GM12891 (cell line): ENCODE measurements around the gene ZNF598.

Source experiments
- PAX5 ChIP-seq: IDR thresholded peaks from 2 replicates; pipeline ENCODE4 v1.6.1; 2011; ENCODE audit warnings: low read length, moderate library complexity, mild to moderate bottlenecking; ENCODE audit not compliant: insufficient read depth, severe bottlenecking
- POLR2A ChIP-seq: IDR thresholded peaks from 2 replicates; pipeline ENCODE4 v1.6.1; 2011; ENCODE audit warnings: low read depth, low read length, control low read depth
- POLR2AphosphoS5 ChIP-seq: IDR thresholded peaks from 2 replicates; pipeline ENCODE4 v1.6.1; 2011; ENCODE audit warnings: low read depth, low read length, control low read depth
- POU2F2 ChIP-seq: IDR thresholded peaks from 2 replicates; pipeline ENCODE4 v1.6.1; 2011; ENCODE audit warnings: low read depth, mild to moderate bottlenecking, control low read depth, low read length, moderate library complexity
- SPI1 ChIP-seq: IDR thresholded peaks from 2 replicates; pipeline ENCODE4 v1.6.1; 2011; ENCODE audit warnings: low read depth, low read length, control low read depth
- TAF1 ChIP-seq: IDR thresholded peaks from 2 replicates; pipeline ENCODE4 v1.6.1; 2011; ENCODE audit warnings: low read depth, low read length, control low read depth

GRCh38 chr16:1990101-1990350 is 19.6 kb downstream of the ZNF598 start:
- TF ChIP-seq PAX5 (no peak), POLR2A (no peak), TAF1 (no peak), POLR2AphosphoS5 (no peak), SPI1 (no peak), POU2F2 (no peak)
